HG03045 (cell line): Measurements from ENCODE around the gene SELENOO.
"Not testable (repeated sequence)": the region's sequence is repeated elsewhere in the genome, so short reads cannot be mapped to it uniquely, and the experiment has no call there.

Experiments used
- ATAC-seq: cut with Tn5 transposase; IDR thresholded peaks from one replicate; pipeline ENCODE4 v1.9.1; 2021; ENCODE audit warnings: mild to moderate bottlenecking, moderate library complexity; ENCODE audit not compliant: unreplicated experiment

Gene SELENOO, protein sequence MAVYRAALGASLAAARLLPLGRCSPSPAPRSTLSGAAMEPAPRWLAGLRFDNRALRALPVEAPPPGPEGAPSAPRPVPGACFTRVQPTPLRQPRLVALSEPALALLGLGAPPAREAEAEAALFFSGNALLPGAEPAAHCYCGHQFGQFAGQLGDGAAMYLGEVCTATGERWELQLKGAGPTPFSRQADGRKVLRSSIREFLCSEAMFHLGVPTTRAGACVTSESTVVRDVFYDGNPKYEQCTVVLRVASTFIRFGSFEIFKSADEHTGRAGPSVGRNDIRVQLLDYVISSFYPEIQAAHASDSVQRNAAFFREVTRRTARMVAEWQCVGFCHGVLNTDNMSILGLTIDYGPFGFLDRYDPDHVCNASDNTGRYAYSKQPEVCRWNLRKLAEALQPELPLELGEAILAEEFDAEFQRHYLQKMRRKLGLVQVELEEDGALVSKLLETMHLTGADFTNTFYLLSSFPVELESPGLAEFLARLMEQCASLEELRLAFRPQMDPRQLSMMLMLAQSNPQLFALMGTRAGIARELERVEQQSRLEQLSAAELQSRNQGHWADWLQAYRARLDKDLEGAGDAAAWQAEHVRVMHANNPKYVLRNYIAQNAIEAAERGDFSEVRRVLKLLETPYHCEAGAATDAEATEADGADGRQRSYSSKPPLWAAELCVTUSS

DNA sequence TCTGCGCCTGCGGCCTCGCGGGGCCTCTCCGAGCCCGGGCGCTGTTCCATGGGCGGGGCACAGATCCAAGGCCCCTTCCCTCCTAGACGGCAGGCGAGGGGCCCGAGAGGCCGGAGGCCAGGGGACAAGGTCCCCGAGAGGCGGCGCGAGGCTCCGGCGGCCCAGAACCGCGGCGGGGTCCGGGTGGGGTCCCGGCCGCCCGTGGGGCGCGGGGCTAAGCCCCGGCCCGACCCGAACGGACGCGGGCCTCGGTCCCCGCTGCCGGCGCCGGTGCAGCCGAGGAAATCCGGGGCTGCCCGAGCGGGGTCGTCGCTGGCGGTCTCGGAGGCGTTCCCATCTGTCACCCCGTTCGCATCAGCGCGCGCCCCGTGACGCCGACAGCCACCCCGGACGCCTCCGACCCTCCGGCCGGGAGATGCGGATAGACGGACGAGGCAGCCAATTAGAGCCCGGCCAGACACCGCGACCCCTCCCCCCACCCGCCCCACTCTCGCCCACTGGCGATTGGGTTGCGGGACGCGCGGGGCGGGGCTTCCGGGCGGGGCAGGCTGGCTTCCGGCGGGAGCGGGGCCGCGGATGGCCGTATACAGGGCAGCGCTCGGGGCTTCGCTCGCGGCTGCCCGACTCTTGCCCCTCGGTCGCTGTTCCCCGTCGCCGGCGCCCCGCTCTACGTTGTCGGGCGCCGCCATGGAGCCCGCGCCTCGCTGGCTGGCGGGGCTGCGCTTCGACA is at the start of gene SELENOO:
Gene SELENOO, plus strand, starts transcription at position 551 of the 730 bp plus-strand sequence. Its CDS starts 26 bp downstream, at position 577.
- peak; percentile 70 for ATAC-seq

GRCh38 chr22:50151571-50152537 is 49.0 kb upstream of the SELENOO start:
- ATAC-seq = no peak

DNA sequence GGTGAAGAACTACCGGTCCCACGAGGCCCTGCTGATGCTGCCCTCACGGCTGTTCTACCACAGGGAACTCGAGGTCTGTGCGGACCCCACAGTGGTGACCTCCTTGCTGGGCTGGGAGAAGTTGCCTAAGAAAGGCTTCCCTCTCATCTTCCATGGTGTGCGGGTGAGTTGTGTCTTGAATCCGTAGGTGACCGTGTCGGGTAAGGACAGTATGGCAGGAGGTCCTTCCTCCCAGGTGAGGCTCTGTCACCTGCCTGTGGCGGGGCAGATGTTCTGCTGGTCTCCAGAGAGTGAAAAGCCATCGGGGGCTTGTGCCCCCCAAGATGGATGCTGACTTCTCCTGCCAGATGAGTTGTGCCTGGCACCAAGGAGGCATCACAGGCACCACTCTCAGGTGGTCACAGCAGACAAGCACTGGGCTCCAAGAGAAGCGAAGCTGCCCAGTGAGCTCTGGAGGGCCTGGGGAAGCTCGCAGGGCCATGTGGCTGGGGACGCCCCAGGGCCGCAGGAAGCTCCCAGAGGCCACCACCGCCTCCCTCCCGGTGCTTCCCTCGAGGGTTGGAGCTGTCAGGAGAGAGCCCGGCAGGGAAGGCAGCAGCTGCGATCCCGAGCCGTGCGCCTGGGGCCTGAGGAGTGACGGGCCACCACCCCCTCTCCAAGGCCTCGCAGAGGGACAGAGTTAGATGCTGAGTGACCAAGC is 47.6 kb upstream of the SELENOO start:
- ATAC-seq = no peak

- ATAC-seq = no peak
Measured at GRCh38 chr22:50153756-50154140, 47.1 kb upstream of the SELENOO start.

DNA sequence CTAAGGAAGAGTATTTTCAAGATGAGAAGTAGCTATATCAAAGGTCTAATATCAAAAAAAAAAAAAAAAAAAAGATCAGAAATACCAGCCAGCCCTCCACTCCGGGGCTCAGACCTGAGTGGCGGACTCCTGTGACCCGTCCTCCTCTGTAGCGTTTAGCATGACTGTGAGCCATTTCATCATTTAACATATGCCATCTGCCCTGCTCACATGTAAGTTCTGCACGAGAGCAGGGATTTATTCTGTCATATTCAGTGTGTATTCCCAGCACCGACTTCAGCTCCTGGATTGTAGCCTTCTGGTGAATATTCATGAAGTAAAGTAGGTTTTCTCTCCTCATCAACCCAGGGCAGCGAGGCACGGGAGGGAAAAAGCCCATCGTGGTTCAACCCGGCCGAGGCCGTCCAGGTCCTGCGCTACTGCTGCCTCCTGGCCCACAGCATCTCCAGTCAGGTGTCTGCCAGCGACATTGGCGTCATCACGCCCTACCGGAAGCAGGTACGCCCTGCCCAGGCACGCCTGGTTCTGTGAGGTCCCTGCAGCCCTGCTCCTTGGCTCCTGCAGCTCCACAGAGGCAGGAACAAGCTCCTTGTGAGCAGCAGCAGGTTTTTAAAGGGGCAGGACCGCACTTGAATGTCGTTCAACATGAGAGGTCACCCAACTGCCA is 43.0 kb upstream of the SELENOO start:
- no peak for ATAC-seq

- no peak for ATAC-seq
Measured at GRCh38 chr22:50160947-50161346, 39.9 kb upstream of the SELENOO start.

DNA sequence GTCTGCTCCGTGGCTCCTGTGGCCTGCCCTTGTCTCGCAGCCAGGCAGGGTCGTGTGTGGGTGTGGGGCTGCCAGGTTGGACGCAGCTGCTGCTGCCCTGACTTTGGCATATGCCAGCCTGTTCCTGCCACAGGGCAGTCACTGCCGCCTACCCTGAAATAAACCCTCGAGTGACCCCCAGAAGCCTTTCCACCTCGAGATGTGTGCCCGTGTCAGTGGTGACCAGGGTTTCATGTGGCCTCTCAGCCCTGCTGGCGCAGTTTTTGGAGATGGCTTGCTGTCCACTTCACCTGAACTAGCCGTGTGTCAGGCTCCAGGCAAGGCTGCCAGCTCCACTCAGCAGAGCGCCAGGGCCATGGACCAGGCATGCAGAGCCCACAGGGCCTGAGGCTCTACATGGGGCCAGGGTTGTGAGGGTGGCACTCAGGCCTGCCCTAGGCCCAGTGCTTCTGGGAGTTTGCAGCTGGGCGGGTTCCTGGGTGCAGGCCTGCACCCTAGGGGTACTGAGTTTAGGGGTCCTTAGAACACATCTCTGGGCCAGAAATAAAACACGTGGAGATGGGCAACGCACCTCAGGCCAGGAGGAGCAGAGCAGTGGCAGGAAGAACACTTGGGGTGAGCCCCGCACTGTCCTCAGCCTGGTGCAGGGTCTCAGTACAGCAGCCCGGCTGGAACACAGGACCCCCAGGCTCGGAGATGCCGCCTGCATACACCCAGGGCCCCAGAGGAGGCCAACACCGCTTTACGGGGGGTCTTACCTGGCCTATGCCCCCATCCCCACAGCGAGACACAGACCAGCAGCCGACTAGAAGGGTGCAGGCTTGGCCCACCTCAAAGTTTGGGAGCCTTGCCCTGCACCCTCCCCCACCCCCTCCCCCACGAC is 39.1 kb upstream of the SELENOO start:
- ATAC-seq = no peak

GRCh38 chr22:50162391-50162956 is 38.3 kb upstream of the SELENOO start:
- no peak for ATAC-seq

DNA sequence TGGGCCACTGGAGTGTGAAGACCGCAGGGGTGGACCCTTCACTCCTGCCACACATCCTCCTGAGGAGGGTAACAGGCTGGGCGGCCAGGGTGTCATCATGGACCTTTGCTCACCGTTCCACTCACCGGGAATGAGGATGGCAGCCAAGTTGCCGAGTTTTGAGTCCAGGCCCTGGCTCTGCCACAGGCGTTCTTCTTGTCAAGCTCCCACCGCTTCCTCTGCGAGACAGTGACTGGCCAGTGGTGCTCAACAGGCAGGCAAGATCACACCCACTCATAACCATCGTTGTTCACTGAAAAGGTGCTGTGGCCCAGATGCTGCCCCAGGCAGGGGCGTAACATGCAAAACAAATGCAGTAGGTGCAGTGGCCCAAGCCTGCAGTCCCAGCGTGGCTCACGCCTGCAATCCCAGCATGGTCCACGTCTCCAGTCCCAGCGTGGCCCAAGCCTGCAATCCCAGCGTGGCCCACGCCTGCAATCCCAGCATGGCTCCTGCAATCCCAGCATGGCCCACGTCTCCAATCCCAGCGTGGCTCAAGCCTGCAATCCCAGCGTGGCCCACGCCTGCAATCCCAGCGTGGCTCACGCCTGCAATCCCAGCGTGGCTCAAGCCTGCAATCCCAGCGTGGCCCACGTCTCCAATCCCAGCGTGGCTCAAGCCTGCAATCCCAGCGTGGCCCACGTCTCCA is 35.2 kb upstream of the SELENOO start:
- no peak for ATAC-seq

DNA sequence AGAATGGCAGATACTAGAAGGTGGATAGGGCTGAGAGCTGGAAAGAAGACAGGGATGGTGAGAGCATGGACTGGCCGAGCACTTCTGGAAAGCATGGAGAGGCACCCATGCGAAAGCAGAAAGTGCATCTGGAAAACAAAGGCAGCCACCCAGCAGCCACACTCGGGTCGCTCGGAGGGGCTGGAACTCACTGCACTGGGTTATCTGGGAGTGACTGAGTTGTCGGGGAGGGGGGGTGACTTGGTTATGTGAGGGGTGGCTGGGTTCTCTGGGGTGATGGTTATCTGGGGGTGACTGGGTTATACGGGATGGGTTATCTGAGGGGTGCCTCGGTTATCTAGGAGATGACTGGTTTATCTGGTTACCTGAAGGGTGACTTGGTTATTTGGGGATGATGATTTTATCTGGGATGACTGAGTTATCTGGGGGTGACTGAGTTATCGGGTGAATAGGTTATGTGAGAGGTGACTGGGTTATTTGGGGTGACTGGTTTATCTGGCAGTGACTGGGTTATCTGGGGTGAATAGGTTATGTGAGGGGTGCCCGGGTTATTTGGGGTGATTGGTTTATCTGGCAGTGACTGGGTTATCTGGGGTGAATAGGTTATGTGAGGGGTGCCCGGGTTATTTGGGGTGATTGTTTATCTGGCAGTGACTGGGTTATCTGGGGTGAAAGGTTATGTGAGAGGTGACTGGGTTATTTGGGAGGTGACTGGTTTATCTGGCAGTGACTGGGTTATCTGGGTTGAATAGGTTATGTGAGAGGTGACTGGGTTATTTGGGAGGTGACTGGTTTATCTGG is 32.9 kb upstream of the SELENOO start:
- no peak for ATAC-seq

DNA sequence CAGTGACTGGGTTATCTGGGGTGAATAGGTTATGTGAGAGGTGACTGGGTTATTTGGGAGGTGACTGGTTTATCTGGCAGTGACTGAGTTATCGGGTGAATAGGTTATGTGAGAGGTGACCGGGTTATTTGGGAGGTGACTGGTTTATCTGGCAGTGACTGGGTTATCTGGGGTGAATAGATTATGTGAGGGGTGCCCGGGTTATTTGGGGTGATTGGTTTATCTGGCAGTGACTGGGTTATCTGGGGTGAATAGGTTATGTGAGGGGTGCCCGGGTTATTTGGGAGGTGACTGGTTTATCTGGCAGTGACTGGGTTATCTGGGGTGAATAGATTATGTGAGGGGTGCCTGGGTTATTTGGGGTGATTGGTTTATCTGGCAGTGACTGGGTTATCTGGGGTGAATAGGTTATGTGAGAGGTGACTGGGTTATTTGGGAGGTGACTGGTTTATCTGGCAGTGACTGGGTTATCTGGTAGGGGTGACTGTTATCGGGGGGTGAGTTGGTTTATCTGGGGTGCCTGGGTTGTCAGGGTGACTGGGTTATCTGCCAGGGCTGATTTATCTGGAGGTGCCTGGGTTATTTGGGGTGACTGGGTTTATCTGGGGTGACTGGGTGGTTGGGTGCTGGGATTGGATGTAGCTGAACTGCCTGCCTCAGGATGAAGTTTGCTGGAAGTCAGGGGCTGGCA is 32.2 kb upstream of the SELENOO start:
- ATAC-seq = not testable (repeated sequence)

DNA sequence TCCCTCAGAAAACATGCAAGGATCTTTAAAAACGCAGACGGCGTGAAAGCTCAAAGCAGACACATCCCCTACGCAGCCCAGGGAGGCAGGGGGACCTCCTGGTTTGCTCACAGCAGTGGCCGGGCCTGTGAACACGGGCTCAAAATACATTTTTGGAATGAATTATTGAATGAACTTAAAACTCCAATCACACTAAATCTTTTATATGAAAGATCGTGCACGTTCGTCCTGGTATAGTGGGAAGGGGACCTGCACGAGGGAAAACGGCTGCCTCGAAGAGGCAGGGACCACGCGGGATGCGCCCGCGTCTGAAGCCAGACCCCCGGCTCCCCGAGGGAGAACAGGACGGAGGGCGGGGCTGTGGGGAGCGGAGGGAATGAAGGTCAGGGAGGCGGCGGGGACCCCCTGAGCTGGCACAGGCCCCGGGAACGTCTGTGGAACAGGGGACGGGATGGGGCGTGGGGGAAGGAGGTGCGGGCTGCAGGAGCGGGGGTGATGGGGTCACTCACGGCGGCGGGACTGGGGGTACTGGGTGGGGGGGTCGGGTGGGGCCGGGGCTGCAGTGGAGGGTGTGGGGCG is 31.5 kb upstream of the SELENOO start:
- ATAC-seq = no peak

DNA sequence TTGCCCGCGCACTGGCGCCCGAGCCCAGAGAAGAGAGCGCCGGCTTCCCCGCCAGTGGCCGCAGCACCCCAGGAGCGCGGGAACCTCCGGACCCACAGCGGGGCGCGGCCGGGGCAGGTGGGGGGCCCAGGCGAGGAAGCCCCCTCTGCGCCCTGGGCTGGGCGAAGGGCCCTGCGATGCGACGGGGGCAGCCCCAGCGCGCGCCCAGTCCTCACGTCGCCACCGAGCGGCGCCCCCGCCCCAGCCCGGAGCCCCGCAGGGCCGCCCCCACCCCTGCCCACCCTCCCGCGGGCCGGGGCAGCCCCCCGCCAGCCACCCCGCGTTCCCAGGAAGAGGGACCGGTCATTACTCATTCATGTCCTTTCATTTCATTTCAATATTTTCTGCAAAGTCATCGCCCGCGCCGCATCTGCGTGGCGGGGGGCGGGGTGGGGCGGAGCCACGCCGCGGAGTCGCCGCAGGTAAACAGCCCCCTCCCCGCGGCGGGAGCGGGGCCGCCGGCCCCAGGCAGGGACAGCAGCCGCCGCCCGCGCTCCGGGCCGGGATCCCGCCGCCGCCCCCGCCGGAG is 31.0 kb upstream of the SELENOO start:
- no peak for ATAC-seq

GRCh38 chr22:50170453-50171318 is 30.1 kb upstream of the SELENOO start, which contains the start of gene PANX2:
TSS of gene PANX2 (plus strand) at chr22:50170731. CDS start at chr22:50170731, 0 bp downstream.
- no peak for ATAC-seq
